Erythroblast (primary cell): ENCODE results near the gene TOLLIP.

Source experiments
- DNase-seq, 2 experiments: peaks; one replicate each; lab custom pipeline; 2025; lab: John Stamatoyannopoulos, UW
- GATA1 ChIP-seq: IDR thresholded peaks from 2 replicates; pipeline ENCODE4 v1.6.1; 2011; ENCODE audit warnings: low read depth, mild to moderate bottlenecking, control low read depth, low read length, moderate library complexity
- POLR2A ChIP-seq: IDR thresholded peaks from 2 replicates; pipeline ENCODE4 v1.6.1; 2011; ENCODE audit warnings: mild to moderate bottlenecking, low read length

Gene TOLLIP

GRCh38 chr11:1232883-1233321 lies 76.5 kb downstream of the TOLLIP start:
- TF ChIP-seq POLR2A (no peak), GATA1 (no peak)
- DNase-seq: no peak

DNA sequence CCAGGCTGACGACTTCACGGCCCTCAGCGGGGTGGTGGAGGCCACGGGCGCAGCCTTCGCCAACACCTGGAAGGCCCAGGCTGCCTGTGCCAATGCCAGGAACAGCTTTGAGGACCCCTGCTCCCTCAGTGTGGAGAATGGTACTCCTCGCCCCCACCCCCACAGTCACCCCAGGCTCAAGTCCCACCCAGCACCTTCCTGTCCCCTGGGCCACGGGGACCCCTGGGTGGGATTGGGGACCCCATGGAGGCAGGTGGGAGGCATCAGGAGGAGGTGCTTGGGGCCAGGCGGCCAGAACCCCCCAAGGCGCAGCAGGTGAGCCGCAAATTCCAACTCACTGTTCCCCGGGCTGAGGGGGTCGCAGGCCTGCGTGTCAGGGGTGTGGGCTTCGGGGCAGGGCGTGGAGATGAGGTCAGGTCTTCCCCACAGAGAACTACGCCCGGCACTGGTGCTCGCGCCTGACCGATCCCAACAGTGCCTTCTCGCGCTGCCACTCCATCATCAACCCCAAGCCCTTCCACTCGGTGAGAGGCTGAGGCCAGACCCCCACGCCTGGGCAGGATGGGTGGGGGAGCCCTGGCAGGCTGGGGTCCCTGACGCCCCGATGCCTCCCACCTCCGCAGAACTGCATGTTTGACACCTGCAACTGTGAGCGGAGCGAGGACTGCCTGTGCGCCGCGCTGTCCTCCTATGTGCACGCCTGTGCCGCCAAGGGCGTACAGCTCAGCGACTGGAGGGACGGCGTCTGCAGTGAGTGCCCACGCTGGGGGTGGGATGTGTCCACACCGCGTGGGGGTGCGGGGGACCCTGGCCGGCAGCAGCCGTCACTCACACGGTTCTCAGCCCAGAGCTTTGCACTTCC lies 77.2 kb downstream of the TOLLIP start:
- no peak for DNase-seq
- TF ChIP-seq POLR2A: no peak
- no peak for TF ChIP-seq GATA1

- no peak for TF ChIP-seq POLR2A
- no peak for TF ChIP-seq GATA1
- no peak for DNase-seq
These were observed 77.9 kb downstream of the TOLLIP start for GRCh38 chr11:1231396-1232020.

- TF ChIP-seq GATA1 (no peak), POLR2A (no peak)
- DNase-seq: no peak
These were observed 78.7 kb downstream of the TOLLIP start for GRCh38 chr11:1230456-1231395.

GRCh38 chr11:1230121-1230455 lies 79.3 kb downstream of the TOLLIP start:
- TF ChIP-seq GATA1: no peak
- no peak for TF ChIP-seq POLR2A
- no peak for DNase-seq

DNA sequence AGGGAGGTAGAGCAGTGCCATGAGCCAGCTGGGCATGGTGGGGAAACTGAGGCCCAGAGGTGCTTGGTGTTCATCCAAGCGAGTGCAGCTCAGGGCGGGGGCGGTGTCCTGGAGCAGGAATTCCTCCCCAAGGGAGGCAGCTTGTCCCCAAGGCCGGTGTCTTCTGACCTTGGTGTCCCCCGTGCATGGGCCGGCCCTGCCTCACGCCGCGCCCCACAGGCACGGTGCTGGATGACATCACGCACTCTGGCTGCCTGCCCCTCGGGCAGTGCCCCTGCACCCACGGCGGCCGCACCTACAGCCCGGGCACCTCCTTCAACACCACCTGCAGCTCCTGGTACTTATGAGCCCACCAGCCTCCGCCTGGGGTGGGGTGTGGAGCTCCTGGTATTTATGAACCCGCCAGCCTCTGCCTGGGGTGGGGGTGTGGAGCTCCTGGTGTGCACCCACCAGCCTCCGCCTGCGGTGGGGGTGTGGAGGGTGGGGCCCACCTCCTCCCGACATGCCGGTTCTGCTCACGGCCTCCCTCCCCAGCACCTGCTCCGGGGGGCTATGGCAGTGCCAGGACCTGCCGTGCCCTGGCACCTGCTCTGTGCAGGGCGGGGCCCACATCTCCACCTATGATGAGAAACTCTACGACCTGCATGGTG lies 79.8 kb downstream of the TOLLIP start:
- no peak for DNase-seq

GRCh38 chr11:1228921-1229451 lies 80.4 kb downstream of the TOLLIP start:
- DNase-seq: no peak
- TF ChIP-seq GATA1 (no peak), POLR2A (no peak)

More for the DNA sequence above, 79.8 kb downstream of the TOLLIP start:
- TF ChIP-seq POLR2A (no peak), GATA1 (no peak)

DNA sequence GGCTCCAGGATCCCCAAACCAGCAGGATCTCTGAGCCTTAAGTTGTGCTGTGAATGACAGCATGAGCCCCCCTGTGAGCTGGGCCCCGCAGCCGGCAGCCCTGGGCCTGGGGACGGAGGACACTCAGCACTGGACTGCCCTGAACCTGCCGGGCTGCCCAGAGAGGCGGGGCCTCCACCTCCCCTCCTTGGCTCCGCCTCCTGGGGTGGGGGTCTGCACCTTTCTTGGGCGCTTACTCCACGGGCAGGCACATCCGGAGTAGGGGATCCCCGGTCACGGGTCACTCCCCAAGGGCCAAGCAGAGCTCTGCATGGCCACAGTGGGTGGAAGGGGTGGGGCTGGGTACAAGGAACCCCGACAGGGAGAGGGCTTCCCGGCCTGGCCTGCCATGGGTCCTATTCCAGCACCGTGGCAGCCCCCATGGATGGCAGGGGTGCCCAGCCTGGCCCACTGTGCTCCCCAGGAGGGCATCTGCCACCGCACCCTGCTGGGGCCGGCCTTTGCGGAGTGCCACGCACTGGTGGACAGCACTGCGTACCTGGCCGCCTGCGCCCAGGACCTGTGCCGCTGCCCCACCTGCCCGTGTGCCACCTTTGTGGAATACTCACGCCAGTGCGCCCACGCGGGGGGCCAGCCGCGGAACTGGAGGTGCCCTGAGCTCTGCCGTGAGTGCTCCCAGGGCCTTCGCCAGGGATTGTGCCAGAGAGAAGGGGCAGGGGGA lies 81.2 kb downstream of the TOLLIP start:
- TF ChIP-seq POLR2A (no peak), GATA1 (no peak)

GRCh38 chr11:1227551-1228100 lies 81.8 kb downstream of the TOLLIP start:
- TF ChIP-seq GATA1 (no peak), POLR2A (no peak)
- no peak for DNase-seq

More for the DNA sequence above, 81.2 kb downstream of the TOLLIP start:
- no peak for DNase-seq

DNA sequence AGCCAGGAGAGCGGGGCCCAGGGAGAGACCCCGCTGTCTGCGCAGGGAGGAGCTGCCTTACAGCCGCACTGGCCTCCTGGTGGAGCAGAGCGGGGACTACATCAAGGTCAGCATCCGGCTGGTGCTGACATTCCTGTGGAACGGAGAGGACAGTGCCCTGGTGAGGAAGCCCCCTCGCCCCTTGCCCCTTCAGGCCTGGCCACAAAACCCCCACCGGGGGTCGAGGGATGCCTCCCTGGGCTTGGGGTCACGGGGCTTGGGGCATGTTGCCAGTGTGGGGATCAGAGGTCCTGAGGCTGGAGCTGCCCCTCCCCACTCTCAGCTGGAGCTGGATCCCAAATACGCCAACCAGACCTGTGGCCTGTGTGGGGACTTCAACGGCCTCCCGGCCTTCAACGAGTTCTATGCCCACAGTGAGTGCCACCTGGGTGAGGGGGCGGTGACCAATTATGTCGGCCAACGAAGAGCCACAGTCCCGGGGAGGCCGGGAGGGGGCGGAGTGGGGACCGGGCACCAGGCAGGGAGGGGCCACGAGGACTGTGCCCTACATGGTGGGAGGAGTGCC lies 82.4 kb downstream of the TOLLIP start:
- DNase-seq: no peak
- TF ChIP-seq GATA1 (no peak), POLR2A (no peak)

DNA sequence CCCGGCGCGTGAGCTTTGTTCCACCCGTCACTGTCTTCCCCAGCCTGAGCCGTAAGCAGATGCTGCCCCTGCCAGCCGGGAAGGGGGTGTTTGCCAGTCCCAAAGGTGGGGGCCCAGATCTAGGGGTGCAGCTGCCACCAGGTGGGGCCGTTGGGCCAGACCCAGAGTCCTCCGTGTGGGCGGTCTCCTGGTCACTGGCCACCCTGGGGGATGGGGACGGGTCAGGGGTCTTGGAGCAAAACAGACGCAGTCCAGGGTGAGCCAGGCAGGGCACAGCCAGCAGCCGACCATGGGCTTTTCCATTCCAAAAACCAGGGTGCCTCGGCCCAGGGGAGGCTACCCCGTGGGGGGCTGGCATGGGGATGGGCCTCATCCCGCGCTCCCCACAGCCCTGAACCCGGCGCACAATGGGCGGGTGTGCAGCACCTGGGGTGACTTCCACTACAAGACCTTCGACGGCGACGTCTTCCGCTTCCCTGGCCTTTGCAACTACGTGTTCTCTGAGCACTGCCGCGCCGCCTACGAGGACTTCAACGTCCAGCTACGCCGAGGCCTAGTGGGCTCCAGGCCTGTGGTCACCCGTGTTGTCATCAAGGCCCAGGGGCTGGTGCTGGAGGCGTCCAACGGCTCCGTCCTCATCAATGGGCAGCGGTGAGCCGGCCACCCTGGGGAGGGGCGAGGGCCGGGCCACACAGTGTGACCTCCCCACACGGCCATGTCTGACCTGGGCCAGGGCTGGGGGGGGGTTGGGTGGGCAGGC lies 83.0 kb downstream of the TOLLIP start:
- TF ChIP-seq GATA1: no peak
- TF ChIP-seq POLR2A: no peak
- peak in 1 of 2 experiments; percentile 13 for DNase-seq
